SHP77 (cell line): ENCODE results near the gene VAMP4.

Experiments
- DNase-seq, 2 experiments: peaks; one replicate each; lab custom pipeline; 2025; lab: John Stamatoyannopoulos, UW

Gene VAMP4

GRCh38 chr1:171652234-171652822 lies 89.5 kb downstream of the VAMP4 start, which contains the start of gene MYOC:
Gene MYOC (minus strand): TSS chr1:171652688. CDS start chr1:171652611, 77 bp downstream.
- DNase-seq = no peak
